Activated T-cell treated with anti-CD3 and anti-CD28 coated beads, Interleukin-2, amount 50 U/mL, for 4 hours (primary cell): ENCODE data around the gene HPCAL1. TPM values are rescaled to one million over a fixed set of nuclear protein-coding genes. Genes with fewer than 3 reads are reported as not detected.
"Not testable (repeated sequence)": the region's sequence is repeated elsewhere in the genome, so short reads cannot be mapped to it uniquely, and the experiment has no call there.

Source experiments
- ATAC-seq, 2 donors: fragments of 200-7000 bp; cut with Tn5 transposase; one replicate each; pipeline ENCODE4 v1.10.0; 2021
- DNase-seq: peaks from one replicate; pipeline ENCODE4 v3.0.0-alpha.2; 2020
- H3K27me3 Mint-ChIP-seq: one replicate; pipeline ENCODE4 v1.8.0; 2021; ENCODE audit warnings: low read depth, mixed read lengths
- H3K36me3 Mint-ChIP-seq: one replicate; pipeline ENCODE4 v1.8.0; 2022; ENCODE audit warnings: mixed read lengths; ENCODE audit not compliant: insufficient read depth
- H3K4me1 Mint-ChIP-seq: one replicate; pipeline ENCODE4 v1.8.0; 2021; ENCODE audit warnings: low read depth, mixed read lengths
- H3K4me3 Mint-ChIP-seq: one replicate; pipeline ENCODE4 v1.8.0; 2021; ENCODE audit warnings: mild to moderate bottlenecking, moderate library complexity, mixed read lengths
- H3K9me3 Mint-ChIP-seq: one replicate; pipeline ENCODE4 v1.8.0; 2021; ENCODE audit warnings: mixed read lengths
- total RNA-seq, 3 donors: library from RNA; stranded (reverse); gene quantifications; one replicate each; pipeline ENCODE4 v1.2.1, GENCODE V29; 2021

Gene HPCAL1
- total RNA-seq, 3 donors from 2014 or later, result 40.8 to 44.7 (median 43.3) TPM

- H3K27me3 Mint-ChIP-seq, result no peaks in the 10 kb centered on the region
- no peak for DNase-seq
- no peak overlapping the region for H3K4me3 Mint-ChIP-seq
- ATAC-seq, result no peak
- no peaks in the 10 kb centered on the region for H3K9me3 Mint-ChIP-seq
- no peaks in the 10 kb centered on the region for H3K36me3 Mint-ChIP-seq
- H3K4me1 Mint-ChIP-seq, result peaks cover 11% of the 10 kb centered on the region
Observed at GRCh38 chr2:10452956-10453904, 150.5 kb downstream of the HPCAL1 start.

DNA sequence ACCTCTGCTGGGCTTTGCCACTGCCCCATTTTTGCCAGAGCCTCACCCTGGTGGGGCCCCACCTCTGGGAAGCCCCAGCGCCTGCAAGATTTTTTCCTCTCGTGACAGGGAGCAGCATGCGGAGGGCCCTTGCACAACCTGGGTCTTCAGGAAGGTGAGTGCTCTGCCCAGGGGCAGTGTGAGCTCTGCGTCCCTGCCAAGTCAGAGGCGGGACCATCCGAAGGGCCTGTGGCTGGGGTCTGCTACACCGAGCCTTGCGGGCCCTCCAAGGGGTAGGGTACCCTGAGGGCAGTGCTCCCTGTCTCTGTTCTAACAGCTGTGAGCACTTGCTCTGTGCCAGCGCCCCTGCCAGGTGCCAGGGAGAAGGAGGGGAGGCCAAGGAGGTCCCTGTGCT is 151.2 kb downstream of the HPCAL1 start:
- ATAC-seq, result no peak
- Mint-ChIP-seq H3K9me3 (no peaks in the 10 kb centered on the region), H3K4me3 (no peak overlapping the region), H3K4me1 (peaks cover 11% of the 10 kb centered on the region), H3K36me3 (no peaks in the 10 kb centered on the region), H3K27me3 (peaks cover under 1% of the 10 kb centered on the region)
- DNase-seq, result no peak

- Mint-ChIP-seq H3K4me3 (no peak overlapping the region), H3K27me3 (peaks cover 3% of the 10 kb centered on the region), H3K9me3 (no peaks in the 10 kb centered on the region), H3K36me3 (no peaks in the 10 kb centered on the region), H3K4me1 (peaks cover 8% of the 10 kb centered on the region)
- no peak for DNase-seq
- ATAC-seq, result no peak
Observed at GRCh38 chr2:10454505-10454904, 151.8 kb downstream of the HPCAL1 start.

GRCh38 chr2:10457195-10457594 is 154.5 kb downstream of the HPCAL1 start:
- not testable (repeated sequence) for H3K4me1 Mint-ChIP-seq, H3K9me3 Mint-ChIP-seq, ATAC-seq, H3K4me3 Mint-ChIP-seq, H3K36me3 Mint-ChIP-seq, DNase-seq
- peaks cover 11% of the 10 kb centered on the region for H3K27me3 Mint-ChIP-seq

GRCh38 chr2:10457846-10458598 is 155.3 kb downstream of the HPCAL1 start:
- Mint-ChIP-seq H3K4me1 (peaks cover 2% of the 10 kb centered on the region), H3K27me3 (peaks cover 14% of the 10 kb centered on the region), H3K36me3 (no peaks in the 10 kb centered on the region), H3K4me3 (no peak overlapping the region), H3K9me3 (no peaks in the 10 kb centered on the region)
- ATAC-seq (no peak), DNase-seq (no peak)

DNA sequence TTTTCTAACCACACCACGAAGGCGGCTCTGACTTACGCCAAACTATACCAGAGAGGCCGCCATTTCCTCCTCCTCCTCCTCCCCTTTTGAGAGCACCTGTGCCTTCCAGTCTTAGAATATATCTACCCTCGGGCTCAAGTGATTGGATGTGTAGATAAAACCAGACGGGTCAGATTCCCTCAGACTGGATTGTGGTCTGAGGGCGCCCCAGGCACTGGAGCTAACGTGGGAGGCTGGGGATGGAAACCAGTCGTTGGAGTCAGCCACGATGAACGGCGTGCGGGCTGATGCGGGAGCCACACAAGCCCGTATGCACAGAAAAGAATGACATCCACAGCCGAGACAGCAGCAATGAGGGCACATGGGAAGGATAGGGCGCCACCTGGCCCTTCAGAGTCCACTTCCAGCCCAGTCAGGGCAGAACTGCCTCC is 157.7 kb downstream of the HPCAL1 start:
- Mint-ChIP-seq H3K4me1 (no peaks in the 10 kb centered on the region), H3K9me3 (no peaks in the 10 kb centered on the region), H3K36me3 (no peaks in the 10 kb centered on the region), H3K27me3 (peaks cover 14% of the 10 kb centered on the region), H3K4me3 (no peak overlapping the region)
- ATAC-seq (no peak), DNase-seq (no peak)

DNA sequence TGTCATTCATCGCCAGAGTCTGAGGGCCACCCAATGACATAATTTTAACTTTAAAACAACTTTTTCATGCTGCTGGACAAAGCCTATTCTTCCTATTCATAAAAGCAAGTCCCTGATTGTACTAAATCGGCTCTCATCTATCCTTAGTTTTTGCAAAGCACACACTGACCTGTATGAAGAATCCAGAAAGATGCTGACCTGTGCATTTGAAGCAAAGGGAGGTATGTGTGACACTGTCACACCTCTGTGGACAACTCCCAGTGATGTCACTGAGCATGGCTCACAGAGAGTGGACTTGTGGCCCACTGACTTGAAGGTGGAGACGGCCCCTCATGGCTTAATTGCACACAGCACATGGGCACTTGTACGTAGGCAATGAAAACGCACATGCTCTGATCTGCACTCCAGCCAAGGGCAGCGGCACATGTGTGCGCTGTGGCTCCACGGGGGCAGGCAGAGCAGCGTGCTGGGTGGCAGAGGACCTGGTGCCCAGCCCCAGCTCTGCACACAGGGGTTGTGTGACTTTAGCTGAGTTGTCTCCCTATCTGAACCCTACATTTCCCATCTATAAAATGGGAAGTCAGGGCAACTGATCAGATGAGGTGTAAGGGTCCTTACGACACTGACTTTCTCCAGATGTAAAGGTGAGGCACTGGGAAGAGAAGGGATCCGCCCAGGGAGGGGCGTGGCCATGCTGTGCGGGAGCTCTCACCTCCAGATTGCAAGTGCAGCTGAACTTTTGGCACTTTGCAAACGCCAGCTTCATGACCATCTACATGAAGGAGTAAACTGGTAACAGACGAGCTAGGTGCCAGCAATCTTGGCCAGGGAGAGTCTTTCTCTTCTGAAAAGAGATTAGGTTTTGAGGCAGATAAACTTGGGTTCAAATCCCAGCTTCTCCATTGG is 159.7 kb downstream of the HPCAL1 start:
- no peak for DNase-seq
- H3K4me3 Mint-ChIP-seq, result no peak overlapping the region
- no peaks in the 10 kb centered on the region for H3K9me3 Mint-ChIP-seq
- H3K4me1 Mint-ChIP-seq, result no peaks in the 10 kb centered on the region
- H3K27me3 Mint-ChIP-seq, result peaks cover 16% of the 10 kb centered on the region
- no peaks in the 10 kb centered on the region for H3K36me3 Mint-ChIP-seq
- no peak for ATAC-seq

DNA sequence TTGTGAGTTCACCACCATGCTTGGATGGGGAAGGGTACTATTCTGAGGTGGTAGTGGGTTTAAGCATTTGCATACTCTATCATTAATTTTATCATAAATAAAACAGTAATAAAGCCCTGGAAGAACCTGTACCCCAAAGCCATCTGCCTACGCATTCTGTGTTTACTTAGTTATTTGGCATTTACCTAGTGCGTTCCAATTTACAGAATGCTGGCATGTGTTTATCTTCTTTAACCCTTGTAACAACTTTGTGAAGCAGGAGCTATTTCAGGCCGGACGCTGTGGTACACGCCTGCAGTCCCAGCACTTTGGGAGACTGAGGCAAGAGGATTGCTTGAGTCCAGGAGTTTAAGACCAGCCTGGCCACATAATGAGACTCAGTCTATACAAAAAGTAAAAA is 163.2 kb downstream of the HPCAL1 start:
- no peak overlapping the region for H3K4me3 Mint-ChIP-seq

GRCh38 chr2:10466801-10467200 is 164.1 kb downstream of the HPCAL1 start:
- DNase-seq, result no peak

More for the DNA sequence above, 163.2 kb downstream of the HPCAL1 start:
- Mint-ChIP-seq H3K36me3 (no peaks in the 10 kb centered on the region), H3K9me3 (no peaks in the 10 kb centered on the region), H3K4me1 (no peaks in the 10 kb centered on the region), H3K27me3 (peaks cover 6% of the 10 kb centered on the region)
- no peak for ATAC-seq
- no peak for DNase-seq

DNA sequence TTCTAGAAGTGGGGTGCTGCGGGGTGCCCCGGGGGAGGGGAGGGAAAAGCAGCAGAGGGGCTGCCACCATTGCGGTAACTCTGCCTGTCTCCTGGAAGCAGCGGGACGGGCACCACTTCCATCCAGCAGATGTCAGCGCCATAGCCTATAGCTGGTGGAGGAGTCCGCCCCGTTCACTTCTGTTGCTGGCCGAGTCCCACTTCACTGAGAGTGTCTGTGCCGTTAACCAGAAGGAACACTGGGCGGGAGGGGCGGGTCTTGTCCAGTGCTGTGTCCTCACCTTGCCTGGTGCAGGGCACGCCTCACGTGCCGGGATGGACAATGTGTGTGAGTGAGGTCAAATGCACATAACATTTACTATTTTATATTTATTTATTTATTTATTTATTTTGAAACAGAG is 164.7 kb downstream of the HPCAL1 start:
- no peak for DNase-seq
- no peaks in the 10 kb centered on the region for H3K4me1 Mint-ChIP-seq
- peaks cover 5% of the 10 kb centered on the region for H3K27me3 Mint-ChIP-seq
- H3K4me3 Mint-ChIP-seq, result no peak overlapping the region
- ATAC-seq, result no peak
- H3K36me3 Mint-ChIP-seq, result no peaks in the 10 kb centered on the region
- H3K9me3 Mint-ChIP-seq, result no peaks in the 10 kb centered on the region

More at GRCh38 chr2:10466801-10467200, 164.1 kb downstream of the HPCAL1 start:
- no peak for ATAC-seq
- Mint-ChIP-seq H3K36me3 (no peaks in the 10 kb centered on the region), H3K4me1 (no peaks in the 10 kb centered on the region), H3K9me3 (no peaks in the 10 kb centered on the region), H3K27me3 (peaks cover 5% of the 10 kb centered on the region), H3K4me3 (no peak overlapping the region)

DNA sequence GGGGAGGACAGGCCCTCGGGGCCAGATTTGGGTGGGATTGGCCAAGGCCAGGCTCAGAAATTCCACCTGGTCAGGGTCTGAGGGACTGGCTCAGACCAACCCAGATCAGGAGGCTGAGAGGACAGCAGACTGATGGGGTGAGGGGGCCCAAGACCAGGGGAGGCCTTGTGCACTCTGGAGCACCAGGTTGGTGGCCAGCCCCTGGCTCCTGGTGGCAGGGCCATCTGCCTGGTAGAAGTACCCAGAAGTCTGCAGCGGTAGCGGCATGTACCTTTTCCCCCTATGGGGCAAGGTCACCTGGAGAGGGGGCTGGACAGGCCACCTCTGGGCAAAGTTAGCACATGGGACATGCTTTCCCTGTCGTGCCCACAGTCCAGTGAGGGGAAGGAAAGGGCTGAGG is 166.6 kb downstream of the HPCAL1 start:
- H3K4me1 Mint-ChIP-seq, result no peaks in the 10 kb centered on the region
- H3K36me3 Mint-ChIP-seq, result no peaks in the 10 kb centered on the region
- H3K4me3 Mint-ChIP-seq, result no peak overlapping the region

GRCh38 chr2:10469955-10470608 is 167.4 kb downstream of the HPCAL1 start:
- Mint-ChIP-seq H3K36me3 (no peaks in the 10 kb centered on the region), H3K4me1 (no peaks in the 10 kb centered on the region), H3K9me3 (no peaks in the 10 kb centered on the region), H3K27me3 (peaks cover 2% of the 10 kb centered on the region), H3K4me3 (no peak overlapping the region)
- no peak for ATAC-seq
- no peak for DNase-seq

More for the DNA sequence above, 166.6 kb downstream of the HPCAL1 start:
- ATAC-seq (no peak), DNase-seq (no peak)
- H3K9me3 Mint-ChIP-seq, result no peaks in the 10 kb centered on the region
- H3K27me3 Mint-ChIP-seq, result peaks cover 2% of the 10 kb centered on the region

- DNase-seq (no peak), ATAC-seq (no peak)
- peaks cover 2% of the 10 kb centered on the region for H3K27me3 Mint-ChIP-seq
- H3K36me3 Mint-ChIP-seq, result no peaks in the 10 kb centered on the region
- H3K4me3 Mint-ChIP-seq, result no peak overlapping the region
- no peaks in the 10 kb centered on the region for H3K4me1 Mint-ChIP-seq
- no peaks in the 10 kb centered on the region for H3K9me3 Mint-ChIP-seq
Observed at GRCh38 chr2:10471046-10471571, 168.4 kb downstream of the HPCAL1 start.
